DMS79 (cell line): ENCODE measurements around the gene XIST.
"Not testable (repeated sequence)": the region's sequence is repeated elsewhere in the genome, so short reads cannot be mapped to it uniquely, and the experiment has no call there.

Experiments
- DNase-seq: peaks from one replicate; lab custom pipeline; 2025; lab: John Stamatoyannopoulos, UW

Gene XIST

DNA sequence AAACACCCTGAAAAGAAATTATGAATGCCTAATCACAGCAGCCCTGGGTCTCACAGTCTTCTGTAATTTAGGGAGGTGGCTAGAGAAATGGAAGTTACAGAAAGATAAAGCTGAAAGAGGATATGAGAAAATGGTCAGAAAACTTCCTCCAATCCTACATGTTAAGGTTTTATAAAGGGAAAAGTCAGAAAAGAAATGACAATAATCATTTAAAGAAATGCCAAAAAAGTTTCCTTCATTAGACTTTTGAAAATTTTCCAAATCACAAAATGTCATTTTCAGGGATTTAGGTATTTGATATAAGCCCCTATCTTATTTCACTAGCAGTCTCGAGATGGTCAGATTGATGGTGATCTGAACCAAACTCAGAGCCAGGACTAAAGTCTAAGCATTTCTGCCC lies 13.4 kb downstream of the XIST start:
- DNase-seq: no peak

DNA sequence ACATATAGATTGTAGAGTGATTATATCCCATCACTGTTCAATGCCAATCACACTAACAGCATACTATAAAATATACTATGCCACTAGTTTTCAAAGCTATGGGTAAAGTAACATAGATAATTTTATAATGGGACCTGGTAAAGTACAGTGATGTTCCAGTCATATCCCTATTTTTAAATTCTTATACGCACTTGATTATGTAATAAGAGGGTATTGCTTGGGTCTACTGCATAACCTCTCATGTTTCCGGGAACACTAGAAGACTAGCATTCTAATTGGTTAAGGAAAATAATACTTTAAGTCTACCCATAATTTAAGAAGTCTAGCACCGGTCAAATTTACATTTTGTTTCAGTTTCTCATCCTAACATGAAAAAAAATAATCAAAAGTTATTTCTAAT lies 14.4 kb downstream of the XIST start:
- DNase-seq: no peak

- no peak for DNase-seq
These were observed 15.5 kb downstream of the XIST start for GRCh38 chrX:73836956-73837477.

GRCh38 chrX:73834219-73834618 lies 18.3 kb downstream of the XIST start:
- no peak for DNase-seq

DNA sequence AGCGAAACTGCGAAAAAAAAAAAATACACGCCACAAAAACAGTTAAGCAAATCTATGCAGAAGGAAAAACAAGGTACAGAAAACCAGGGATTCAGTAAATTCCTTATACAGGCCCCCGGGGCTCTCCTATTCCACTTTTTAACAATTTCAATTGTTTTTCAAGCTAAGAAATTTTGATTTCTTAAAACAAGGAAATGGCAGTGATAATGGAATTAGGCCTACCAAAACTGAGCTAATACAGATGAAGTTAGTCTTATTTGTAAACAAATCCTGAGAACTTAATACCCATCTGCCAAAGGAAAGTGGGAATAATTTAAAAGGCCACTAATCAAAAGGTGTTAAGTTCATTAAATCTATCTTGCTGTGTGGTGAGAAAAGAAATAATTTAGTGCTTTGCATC lies 20.2 kb downstream of the XIST start:
- no peak for DNase-seq

GRCh38 chrX:73831500-73831899 lies 21.0 kb downstream of the XIST start:
- no peak for DNase-seq

DNA sequence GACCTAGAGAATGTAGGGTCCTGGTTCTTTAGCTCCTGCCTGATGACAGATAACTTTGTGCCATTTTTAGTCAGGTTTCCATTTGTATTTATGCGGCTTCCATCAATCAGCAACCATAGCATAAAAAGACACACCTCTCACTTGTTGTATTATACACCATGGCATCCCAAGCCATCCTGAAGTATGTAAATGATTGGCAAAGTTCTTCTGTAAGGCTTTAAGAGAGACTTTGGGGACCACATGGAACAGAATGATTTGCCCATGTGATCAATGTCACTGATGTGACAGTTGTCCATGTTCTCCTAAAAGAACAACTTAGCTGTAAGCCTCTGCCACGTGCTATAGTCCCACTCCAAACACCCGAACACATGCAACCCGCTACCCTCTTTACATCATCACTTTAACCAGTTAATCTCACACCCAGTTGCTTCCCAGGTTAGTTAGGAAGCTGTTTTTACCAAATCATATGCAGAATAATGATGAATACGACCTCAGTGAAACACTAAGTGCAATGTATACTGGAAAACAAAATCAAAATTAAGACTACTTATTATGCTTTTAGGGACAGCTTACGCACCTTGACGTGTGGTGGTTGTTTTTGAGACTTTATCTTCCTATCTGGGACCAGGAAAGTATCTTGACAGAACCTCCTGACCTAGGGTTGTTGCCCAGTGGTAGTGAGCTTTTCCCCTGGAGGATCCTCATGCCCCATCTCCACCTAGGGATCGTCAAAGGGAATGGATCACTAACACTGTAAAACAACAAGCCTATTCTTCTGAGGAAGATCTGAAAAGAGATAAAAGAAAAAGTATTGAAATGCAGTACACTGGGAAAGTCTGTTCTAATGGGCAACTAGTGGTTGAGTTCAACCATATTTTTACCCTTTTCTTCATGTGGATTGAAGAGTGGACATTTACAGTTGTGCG lies 21.8 kb downstream of the XIST start:
- DNase-seq: no peak

- no peak for DNase-seq
These were observed 22.5 kb downstream of the XIST start for GRCh38 chrX:73829890-73830466.

DNA sequence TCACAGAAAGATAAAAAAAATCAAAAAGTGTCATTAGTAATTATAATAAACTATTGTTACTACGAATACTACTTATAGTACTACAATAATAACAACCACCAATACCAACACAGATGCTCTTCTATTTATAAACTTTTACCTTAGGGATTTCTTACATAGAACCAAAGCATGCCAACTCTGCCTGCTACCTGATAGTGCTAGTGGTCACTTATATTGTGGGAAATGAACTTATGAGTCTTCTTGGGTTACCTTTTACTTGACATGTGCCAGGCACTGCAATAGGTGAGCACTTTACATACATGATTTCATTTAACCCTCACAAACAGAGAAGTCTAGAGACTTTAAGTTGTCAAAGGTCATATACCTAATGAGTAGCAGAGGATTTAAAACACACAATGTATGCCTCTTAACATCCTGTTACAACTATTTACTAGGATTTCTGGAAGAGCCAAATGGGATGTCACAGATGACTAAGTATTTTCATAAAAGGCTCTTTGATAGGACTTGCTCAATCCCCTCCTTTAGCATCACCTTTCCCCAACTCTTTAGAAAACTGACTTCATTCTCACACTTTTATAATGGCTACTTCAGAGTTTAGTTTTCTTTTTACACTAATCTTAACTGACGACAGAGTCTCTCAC lies 24.3 kb downstream of the XIST start:
- DNase-seq: no peak

GRCh38 chrX:73827406-73827805 lies 25.1 kb downstream of the XIST start:
- no peak for DNase-seq

- DNase-seq: no peak
These were observed 25.5 kb downstream of the XIST start for GRCh38 chrX:73826996-73827395.

- no peak for DNase-seq
These were observed 26.9 kb downstream of the XIST start for GRCh38 chrX:73825569-73825968.

GRCh38 chrX:73823473-73824004 lies 29.0 kb downstream of the XIST start:
- no peak for DNase-seq

GRCh38 chrX:73822775-73823174 lies 29.7 kb downstream of the XIST start:
- no peak for DNase-seq

DNA sequence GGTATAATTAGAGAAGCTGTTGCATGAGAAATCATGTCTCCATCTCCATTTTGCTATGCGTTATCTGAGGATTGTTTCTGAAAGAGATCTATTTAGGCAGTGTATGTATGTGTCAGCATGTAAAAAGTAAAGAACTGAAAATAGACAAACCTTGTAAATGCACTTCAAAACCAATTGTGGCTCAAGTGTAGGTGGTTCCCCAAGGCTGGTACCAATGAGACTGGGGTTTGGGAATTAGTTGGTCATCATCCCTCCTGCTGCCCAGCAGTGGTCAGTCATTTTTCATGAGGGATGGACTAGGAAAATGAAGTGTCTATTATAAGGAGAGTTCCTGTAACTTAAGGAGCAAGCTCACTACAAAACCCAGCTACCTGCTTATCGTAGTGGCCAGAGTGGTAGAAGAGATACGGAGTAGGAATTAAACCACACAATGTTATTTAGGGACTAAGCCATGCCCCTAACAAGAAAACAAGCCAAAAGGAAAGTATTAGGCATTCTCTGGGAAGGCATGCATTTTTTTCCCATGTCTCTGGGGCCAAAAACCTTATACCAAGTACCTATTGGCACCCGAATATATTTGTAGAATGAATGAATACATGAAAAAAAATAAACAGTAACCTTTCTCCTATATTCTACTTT lies 30.5 kb downstream of the XIST start:
- no peak for DNase-seq

- not testable (repeated sequence) for DNase-seq
These were observed 32.5 kb downstream of the XIST start for GRCh38 chrX:73819864-73820558.

GRCh38 chrX:73818200-73819116 lies 34.1 kb downstream of the XIST start:
- no peak for DNase-seq

- no peak for DNase-seq
These were observed 34.9 kb downstream of the XIST start for GRCh38 chrX:73817393-73818199.

DNA sequence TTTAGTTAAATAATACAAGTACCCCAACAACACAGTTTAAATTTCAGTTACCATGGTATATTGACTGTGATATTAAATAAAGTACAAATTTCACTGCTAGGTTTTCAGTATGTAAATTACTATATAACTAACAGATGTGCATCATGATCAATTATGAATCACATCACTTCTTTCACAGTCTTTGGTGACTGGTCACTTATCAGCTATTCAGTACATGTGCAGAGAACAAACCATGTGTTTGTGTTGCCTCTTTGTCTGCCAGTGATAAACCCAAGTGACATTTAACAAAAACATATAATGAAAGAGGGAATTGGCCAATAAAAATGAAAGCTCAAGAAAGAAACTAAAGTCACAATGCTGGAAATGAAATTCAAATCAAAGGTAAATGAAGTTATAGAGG lies 40.3 kb downstream of the XIST start:
- DNase-seq: no peak

GRCh38 chrX:73804109-73804508 lies 48.4 kb downstream of the XIST start:
- DNase-seq: not testable (repeated sequence)
